ENCODE data around the gene PDHA2. TPM values are rescaled to one million over a fixed set of nuclear protein-coding genes. Genes with fewer than 3 reads are reported as not detected.
"Not testable (repeated sequence)": the region's sequence is repeated elsewhere in the genome, so short reads cannot be mapped to it uniquely, and the experiment has no call there.

Gene PDHA2
- total RNA-seq, 1 donor from 2014 or later, result not detected

DNA sequence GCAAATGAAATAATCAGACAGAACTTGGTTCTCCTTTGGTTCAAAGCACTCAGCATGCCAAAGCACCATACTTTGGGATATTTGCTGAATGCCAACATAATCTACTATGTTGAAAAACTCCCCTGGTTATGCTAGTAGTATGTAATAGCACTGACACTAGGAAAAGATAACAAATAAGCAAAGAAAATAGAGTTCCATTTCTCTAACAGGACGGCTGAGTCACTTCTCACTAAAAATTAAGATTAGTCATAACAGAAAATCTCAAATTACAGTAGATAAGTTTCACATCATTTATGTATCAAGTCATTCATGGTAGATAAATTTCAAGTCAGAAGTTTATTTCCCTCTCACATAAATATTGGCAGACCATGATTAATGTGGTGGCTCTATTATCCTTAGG lies 17.9 kb downstream of the PDHA2 start:
- H3K4me1 Mint-ChIP-seq, result no peaks in the 10 kb centered on the region

DNA sequence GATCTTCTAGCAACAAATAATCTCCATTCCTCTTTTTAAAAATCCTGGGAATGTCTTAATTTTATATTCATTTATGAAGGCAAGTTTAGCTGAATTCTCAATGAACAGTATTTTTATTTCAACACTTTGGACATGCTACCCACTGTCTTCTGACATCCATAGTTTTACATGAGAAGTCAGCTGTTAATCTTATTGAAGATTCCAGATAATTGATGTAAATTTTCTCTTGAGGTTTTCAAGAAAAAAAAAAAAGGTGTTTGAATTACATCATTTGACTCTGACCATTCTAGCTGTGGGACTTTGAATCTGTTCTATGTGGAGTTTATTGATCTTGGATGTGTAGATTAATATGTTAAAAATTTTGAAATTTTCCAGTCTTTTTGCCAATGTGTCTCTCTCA lies 28.0 kb downstream of the PDHA2 start:
- H3K4me1 Mint-ChIP-seq, result no peaks in the 10 kb centered on the region
- no peak overlapping the region for H3K4me3 Mint-ChIP-seq
- no peak for DNase-seq (ENCODE audit: low spot score in 2 of 2, unreplicated experiment in 2 of 2)
- peaks cover 16% of the 10 kb centered on the region for H3K36me3 Mint-ChIP-seq
- H3K27me3 Mint-ChIP-seq (ENCODE audit: low read depth), result no peaks in the 10 kb centered on the region
- peaks cover 55% of the 10 kb centered on the region for H3K9me3 Mint-ChIP-seq
- no peak overlapping the region for H3K27ac Mint-ChIP-seq
- TF ChIP-seq, protein P1, sequence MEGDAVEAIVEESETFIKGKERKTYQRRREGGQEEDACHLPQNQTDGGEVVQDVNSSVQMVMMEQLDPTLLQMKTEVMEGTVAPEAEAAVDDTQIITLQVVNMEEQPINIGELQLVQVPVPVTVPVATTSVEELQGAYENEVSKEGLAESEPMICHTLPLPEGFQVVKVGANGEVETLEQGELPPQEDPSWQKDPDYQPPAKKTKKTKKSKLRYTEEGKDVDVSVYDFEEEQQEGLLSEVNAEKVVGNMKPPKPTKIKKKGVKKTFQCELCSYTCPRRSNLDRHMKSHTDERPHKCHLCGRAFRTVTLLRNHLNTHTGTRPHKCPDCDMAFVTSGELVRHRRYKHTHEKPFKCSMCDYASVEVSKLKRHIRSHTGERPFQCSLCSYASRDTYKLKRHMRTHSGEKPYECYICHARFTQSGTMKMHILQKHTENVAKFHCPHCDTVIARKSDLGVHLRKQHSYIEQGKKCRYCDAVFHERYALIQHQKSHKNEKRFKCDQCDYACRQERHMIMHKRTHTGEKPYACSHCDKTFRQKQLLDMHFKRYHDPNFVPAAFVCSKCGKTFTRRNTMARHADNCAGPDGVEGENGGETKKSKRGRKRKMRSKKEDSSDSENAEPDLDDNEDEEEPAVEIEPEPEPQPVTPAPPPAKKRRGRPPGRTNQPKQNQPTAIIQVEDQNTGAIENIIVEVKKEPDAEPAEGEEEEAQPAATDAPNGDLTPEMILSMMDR (IDR thresholded peaks at IDR 0.05; ENCODE audit: unreplicated experiment), result no peak

More for the DNA sequence above, 17.9 kb downstream of the PDHA2 start:
- H3K4me3 Mint-ChIP-seq, result no peak overlapping the region
- H3K27me3 Mint-ChIP-seq (ENCODE audit: low read depth), result no peaks in the 10 kb centered on the region
- peaks cover 7% of the 10 kb centered on the region for H3K9me3 Mint-ChIP-seq
- no peak overlapping the region for H3K27ac Mint-ChIP-seq
- H3K36me3 Mint-ChIP-seq, result no peaks in the 10 kb centered on the region
- TF ChIP-seq, protein P1 (IDR thresholded peaks at IDR 0.05; ENCODE audit: unreplicated experiment), result no peak
- DNase-seq (ENCODE audit: low spot score in 2 of 2, unreplicated experiment in 2 of 2), result no peak

DNA sequence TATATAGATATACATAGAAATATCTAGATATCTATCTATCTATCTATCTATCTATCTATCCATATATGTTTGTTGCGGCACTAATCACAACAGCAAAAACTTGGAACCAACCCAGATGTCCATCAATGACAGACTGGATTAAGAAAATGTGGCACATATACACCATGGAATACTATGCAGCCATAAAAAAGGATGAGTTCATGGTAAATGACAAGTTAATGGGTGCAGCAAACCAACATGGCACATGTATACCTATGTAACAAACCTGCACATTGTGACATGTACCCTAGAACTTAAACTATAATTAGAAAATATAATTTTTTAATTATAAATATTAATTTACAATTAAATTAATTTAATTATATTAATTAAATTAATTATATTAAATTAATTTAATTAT lies 29.5 kb downstream of the PDHA2 start:
- Mint-ChIP-seq H3K36me3 (peaks cover 16% of the 10 kb centered on the region), H3K9me3 (peaks cover 45% of the 10 kb centered on the region)
- DNase-seq (ENCODE audit: low spot score in 2 of 2, unreplicated experiment in 2 of 2); H3K4me3 Mint-ChIP-seq; H3K4me1 Mint-ChIP-seq; H3K27ac Mint-ChIP-seq; H3K27me3 Mint-ChIP-seq (ENCODE audit: low read depth): not testable (repeated sequence)

GRCh38 chr4:95869961-95870500 lies 30.1 kb downstream of the PDHA2 start:
- TF ChIP-seq, protein P1 (IDR thresholded peaks at IDR 0.05; ENCODE audit: unreplicated experiment), result no peak
- Mint-ChIP-seq H3K9me3 (peaks cover 46% of the 10 kb centered on the region), H3K4me1 (no peaks in the 10 kb centered on the region), H3K27ac (no peak overlapping the region), H3K4me3 (no peak overlapping the region), H3K36me3 (peaks cover 16% of the 10 kb centered on the region), H3K27me3 (ENCODE audit: low read depth) (no peaks in the 10 kb centered on the region)
- no peak for DNase-seq (ENCODE audit: low spot score in 2 of 2, unreplicated experiment in 2 of 2)

DNA sequence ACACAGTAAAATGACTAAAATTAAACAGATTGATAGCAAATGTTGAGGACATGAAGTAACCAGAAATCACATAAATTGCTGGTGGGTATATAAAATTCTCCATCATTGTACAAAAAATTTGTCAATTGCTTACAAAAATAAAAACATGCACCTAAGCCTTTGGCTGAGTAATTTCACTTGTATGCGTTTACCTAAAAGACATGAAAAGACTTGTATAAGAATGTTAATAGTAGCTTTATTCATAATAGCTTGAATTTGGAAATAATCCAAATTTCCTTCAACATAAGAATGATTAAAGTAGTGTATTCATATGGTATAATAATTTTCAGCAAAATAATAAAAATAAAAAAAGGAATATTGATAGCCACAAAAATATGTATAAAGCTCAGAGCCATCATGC lies 37.7 kb downstream of the PDHA2 start:
- no peaks in the 10 kb centered on the region for H3K4me1 Mint-ChIP-seq
- no peak overlapping the region for H3K4me3 Mint-ChIP-seq
- TF ChIP-seq, protein P1 (IDR thresholded peaks at IDR 0.05; ENCODE audit: unreplicated experiment), result no peak
- no peak overlapping the region for H3K27ac Mint-ChIP-seq
- H3K9me3 Mint-ChIP-seq, result peaks cover 29% of the 10 kb centered on the region
- peaks cover 6% of the 10 kb centered on the region for H3K36me3 Mint-ChIP-seq
- DNase-seq (ENCODE audit: low spot score in 2 of 2, unreplicated experiment in 2 of 2), result no peak
- no peaks in the 10 kb centered on the region for H3K27me3 Mint-ChIP-seq (ENCODE audit: low read depth)

DNA sequence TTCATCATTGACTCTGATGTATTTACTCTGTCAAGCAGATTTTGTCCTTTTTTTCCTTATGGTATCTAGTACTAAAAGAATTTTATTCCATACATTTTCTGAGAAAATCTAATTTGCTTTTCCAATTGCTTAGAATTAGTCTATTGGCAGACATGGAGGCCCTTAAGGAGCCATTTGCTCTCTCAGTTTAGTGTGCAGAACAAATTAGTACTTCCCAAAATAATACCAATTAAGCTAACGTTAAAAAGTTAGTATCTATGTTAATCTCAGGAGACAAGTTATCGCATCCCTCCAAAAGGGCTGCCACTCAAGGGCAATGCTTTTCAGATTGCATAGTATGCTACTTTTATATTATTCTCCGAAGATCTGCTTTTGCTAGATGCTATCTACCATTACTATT lies 47.7 kb downstream of the PDHA2 start:
- H3K4me3 Mint-ChIP-seq, result no peak overlapping the region
- peaks cover 19% of the 10 kb centered on the region for H3K36me3 Mint-ChIP-seq
- TF ChIP-seq, protein P1 (IDR thresholded peaks at IDR 0.05; ENCODE audit: unreplicated experiment), result no peak
- no peak overlapping the region for H3K27ac Mint-ChIP-seq
- no peak for DNase-seq (ENCODE audit: low spot score in 2 of 2, unreplicated experiment in 2 of 2)
- peaks cover 43% of the 10 kb centered on the region for H3K9me3 Mint-ChIP-seq
- no peaks in the 10 kb centered on the region for H3K4me1 Mint-ChIP-seq
- no peaks in the 10 kb centered on the region for H3K27me3 Mint-ChIP-seq (ENCODE audit: low read depth)
